Stimulated activated CD4-positive, alpha-beta T cell treated with anti-CD3 and anti-CD28 coated beads, TNF-alpha, amount 100 ng/mL, for 4 hours (primary cell): ENCODE results near the gene NET1.

ENCODE experiments used
- DNase-seq, 3 experiments: peaks; one replicate each; pipeline ENCODE4 v3.0.0-alpha.2; 2020; ENCODE audit warnings: low read depth in 3 of 3

NET1 gene

DNA sequence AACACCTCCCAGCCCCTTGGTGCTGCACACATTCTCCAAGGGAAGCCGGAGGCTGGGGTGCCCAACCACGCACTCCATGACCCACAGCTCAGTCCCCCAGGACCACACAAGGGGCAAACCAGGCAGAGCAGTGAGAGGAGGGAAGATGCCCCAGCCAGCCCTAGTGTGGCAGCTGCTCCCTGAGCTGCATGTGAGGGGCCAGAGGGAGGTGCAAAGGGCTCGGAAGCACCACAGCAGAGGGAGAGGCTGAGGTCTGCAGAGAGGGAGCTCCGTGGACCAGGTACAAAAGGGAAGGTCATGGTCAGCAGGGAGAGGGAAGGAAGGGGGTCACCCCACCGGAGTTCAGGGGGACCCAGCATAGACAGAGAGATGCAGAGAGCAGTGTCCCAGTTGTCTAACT lies 88.6 kb downstream of the NET1 start:
- DNase-seq: no peak

- no peak for DNase-seq
These were observed 89.7 kb downstream of the NET1 start for GRCh38 chr10:5502061-5502521.

GRCh38 chr10:5502571-5503476 lies 90.5 kb downstream of the NET1 start:
- DNase-seq: no peak

DNA sequence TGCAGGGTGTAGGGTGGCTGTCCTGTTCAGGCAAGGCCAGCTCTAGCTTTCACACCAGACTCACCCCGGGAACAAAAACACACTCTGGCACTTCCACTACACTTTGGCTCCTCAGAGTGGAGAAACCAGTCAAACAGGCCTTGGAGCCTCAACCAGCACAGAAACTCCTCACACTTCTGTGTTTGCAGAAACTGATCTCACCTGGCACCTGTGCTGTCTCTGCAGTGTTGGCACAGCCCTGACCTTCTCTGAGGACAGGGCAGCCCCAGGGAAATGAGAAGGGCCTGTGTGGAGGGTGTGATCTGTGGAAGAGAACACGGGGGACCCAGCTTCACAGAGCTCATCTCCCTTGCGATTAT lies 91.1 kb downstream of the NET1 start:
- DNase-seq: no peak

DNA sequence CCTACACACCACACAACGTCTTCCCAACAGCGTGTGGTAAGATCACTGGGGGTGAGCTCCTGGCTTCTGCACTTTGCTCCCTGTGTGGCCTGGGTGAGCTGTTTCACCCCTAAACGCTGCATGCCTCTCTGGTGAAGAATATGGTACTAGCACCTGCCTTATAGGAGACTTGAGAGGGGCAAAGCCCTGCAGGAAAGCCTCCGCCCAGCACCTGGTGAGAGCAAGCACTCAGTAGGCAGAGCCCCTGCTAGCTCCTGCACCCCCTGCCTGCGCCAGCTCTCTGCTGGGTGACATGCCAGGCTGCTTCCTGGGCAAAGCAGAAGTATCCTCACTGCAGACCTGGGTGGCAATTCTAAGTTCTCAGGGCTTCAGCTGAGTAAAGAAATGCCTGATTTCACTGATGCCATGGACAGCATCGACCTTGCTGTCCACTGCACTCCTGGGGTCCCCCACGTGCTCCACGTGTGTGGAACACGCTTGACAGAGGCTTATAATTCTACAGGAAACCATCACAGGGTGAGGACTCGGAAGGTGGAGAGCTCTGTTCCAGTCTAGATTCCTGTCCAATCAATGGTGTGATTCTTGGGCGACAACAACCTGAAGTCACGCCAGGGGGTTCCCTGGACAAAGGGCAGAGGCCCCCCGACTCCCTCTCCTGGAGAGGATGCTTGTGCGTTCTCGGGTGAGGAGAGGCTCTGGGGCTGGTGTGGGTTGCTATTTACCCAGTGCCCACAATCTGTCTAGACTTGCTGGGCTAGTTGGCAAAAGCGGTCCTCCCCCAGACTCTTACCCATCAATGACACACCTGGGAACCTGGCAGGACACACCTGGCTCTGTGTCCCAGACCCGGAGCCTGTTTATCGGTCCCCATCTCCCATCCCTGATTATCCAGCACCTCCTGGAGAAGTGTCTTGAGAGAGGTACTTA lies 92.1 kb downstream of the NET1 start:
- DNase-seq: no peak

DNA sequence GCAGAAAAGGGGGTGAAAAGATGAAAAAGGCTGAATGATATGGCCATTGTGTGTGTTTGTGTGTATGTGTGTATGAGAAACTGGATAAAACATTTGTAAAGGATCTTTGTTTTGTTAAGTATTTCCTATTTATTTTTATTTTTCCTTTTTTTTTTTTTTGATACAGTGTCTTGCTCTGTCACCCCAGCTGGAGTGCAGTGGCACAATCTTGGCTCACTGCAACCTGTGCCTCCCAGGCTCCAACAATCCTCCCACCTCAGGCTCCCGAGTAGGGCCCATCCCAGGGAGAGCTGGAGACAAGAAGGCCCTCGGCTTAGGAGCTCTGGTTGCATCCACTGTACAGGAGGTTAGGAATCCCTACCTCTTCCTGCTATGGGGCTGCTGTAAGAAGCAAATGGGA lies 93.9 kb downstream of the NET1 start:
- no peak for DNase-seq

- DNase-seq: no peak
These were observed 94.6 kb downstream of the NET1 start for GRCh38 chr10:5506751-5507648.

DNA sequence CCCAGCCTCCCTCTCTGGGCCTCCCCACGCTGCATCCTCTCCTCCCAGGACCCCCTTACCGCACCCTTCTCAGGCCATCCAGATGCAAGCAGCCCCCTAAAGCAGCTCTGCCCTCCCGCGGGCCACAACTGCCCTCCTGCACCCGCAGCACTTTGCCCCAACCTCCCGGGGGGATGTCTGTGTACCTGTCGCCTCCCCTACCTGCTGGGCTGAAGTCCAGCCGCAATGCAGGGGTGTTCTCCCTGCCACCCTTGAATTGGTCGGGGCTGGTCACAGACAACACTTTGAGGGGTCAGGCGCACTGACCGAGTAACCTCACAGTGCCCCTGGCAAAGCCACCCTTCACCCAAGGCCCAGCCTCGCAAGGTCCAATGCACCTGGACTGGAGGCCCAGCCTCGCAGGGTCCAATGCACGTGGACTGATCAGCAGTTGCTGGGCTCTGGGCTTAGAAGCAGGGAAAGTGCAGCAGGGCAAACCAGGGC lies 95.3 kb downstream of the NET1 start:
- DNase-seq: no peak

GRCh38 chr10:5508161-5508604 lies 95.8 kb downstream of the NET1 start:
- DNase-seq: no peak
